Measurements from ENCODE around the gene NOXA1.

NOXA1 gene

GRCh38 chr9:137387891-137388560 lies 35.2 kb upstream of the NOXA1 start:
- no peak for DNase-seq

GRCh38 chr9:137388589-137389427 lies 34.4 kb upstream of the NOXA1 start:
- DNase-seq: no peak

GRCh38 chr9:137389428-137389746 lies 33.8 kb upstream of the NOXA1 start:
- DNase-seq: no peak

GRCh38 chr9:137390553-137391410 lies 32.4 kb upstream of the NOXA1 start:
- peak; percentile 15 for DNase-seq

- DNase-seq: no peak
Observed at GRCh38 chr9:137391411-137391754, 31.8 kb upstream of the NOXA1 start.

- DNase-seq: no peak
Observed at GRCh38 chr9:137392232-137393007, 30.8 kb upstream of the NOXA1 start.

- no peak for DNase-seq
Observed at GRCh38 chr9:137393176-137394150, 29.7 kb upstream of the NOXA1 start.

GRCh38 chr9:137394866-137395665 lies 28.1 kb upstream of the NOXA1 start:
- DNase-seq: no peak

- no peak for DNase-seq
Observed at GRCh38 chr9:137395666-137396010, 27.6 kb upstream of the NOXA1 start.

GRCh38 chr9:137396227-137396626 lies 27.0 kb upstream of the NOXA1 start:
- no peak for DNase-seq

- no peak for DNase-seq
Observed at GRCh38 chr9:137396634-137397367, 26.4 kb upstream of the NOXA1 start.

GRCh38 chr9:137397675-137398423 lies 25.3 kb upstream of the NOXA1 start:
- no peak for DNase-seq

GRCh38 chr9:137398561-137399468 lies 24.4 kb upstream of the NOXA1 start:
- DNase-seq: no peak

GRCh38 chr9:137402746-137403145 lies 20.4 kb upstream of the NOXA1 start:
- no peak for DNase-seq

GRCh38 chr9:137403269-137403668 lies 19.9 kb upstream of the NOXA1 start:
- no peak for DNase-seq

GRCh38 chr9:137404961-137405567 lies 18.1 kb upstream of the NOXA1 start:
- DNase-seq: no peak

- DNase-seq: no peak
Observed at GRCh38 chr9:137405677-137406081, 17.5 kb upstream of the NOXA1 start.
